ENCODE results near the gene SAPCD2. TPM values are rescaled to one million over a fixed set of nuclear protein-coding genes. Genes with fewer than 3 reads are reported as not detected.
A peak's percentile ranks its signal among the peaks of the same experiment; 100 is the strongest.

The SAPCD2 gene
- total and polyA plus RNA-seq, 2 of the 4 experiments (the other 2 are of a cell fraction): 3.4 to 4.9 TPM

DNA sequence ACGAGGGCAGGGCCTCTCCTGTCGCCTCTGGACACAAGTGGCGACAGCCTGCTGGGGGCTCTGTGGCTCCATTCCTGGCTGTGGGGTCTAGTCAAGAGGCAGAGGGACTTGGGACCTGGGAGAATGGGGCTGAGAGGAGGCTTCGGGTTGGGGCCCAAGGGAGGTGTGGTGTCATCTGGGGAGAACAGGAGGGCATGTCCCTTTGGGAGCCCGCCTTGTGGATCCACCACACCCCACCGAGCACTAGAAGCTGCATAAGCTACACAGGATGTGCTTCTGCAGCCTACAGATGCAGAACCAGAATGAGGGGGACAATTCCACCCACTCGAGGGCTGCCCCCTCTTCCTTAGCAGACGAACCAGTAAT is 12.6 kb upstream of the SAPCD2 start:
- Histone ChIP-seq H4K8ac (ENCODE audit: low read depth in 2 of 2, low read length in 2 of 2) (peak overlapping the region; percentile 28 to 81; a peak in 3 of 4 replicates), H3K27me3 (ENCODE audit: control insufficient read depth, insufficient read depth, low read length) (no peaks in the 10 kb centered on the region), H3K18ac (ENCODE audit: low read depth, low read length) (peak overlapping the region; percentile 22; the same call in 1 of the 2 replicates), H3K4me1 (ENCODE audit: control insufficient read depth, insufficient read depth, low read length) (peaks cover 15% of the 10 kb centered on the region), H2AFZ (replicated peaks; ENCODE audit: low read length, poor library complexity) (peak overlapping the region; percentile 93), H3K9me3 (ENCODE audit: control insufficient read depth, insufficient read depth, low read length) (no peaks in the 10 kb centered on the region), H2BK20ac (ENCODE audit: low read depth, low read length) (peak overlapping the region; percentile 3), H3K9ac (ENCODE audit: low read depth, low read length) (no peak overlapping the region), H4K91ac (ENCODE audit: insufficient read depth, low read depth, low read length) (peak overlapping the region; percentile 85), H2AK9ac (replicated peaks; ENCODE audit: low read depth, low read length, poor library complexity) (peak overlapping the region; percentile 28), H3K79me1 (ENCODE audit: low read depth in 1 of 2, low read length in 2 of 2) (peaks cover 18 to 57% of the 10 kb centered on the region in 2 experiments), H2BK120ac (ENCODE audit: low read depth, low read length) (peak overlapping the region; percentile 64), H4K5ac (ENCODE audit: low read depth, low read length) (peak overlapping the region; percentile 47; the same call in 1 of the 2 replicates), H2BK15ac (ENCODE audit: low read depth, low read length) (peak overlapping the region; percentile 27; the same call in 1 of the 3 replicates), H3K9me1 (ENCODE audit: insufficient read depth, low read length) (peaks cover 6% of the 10 kb centered on the region), H2BK5ac (ENCODE audit: low read depth, low read length, poor library complexity, severe bottlenecking) (peak overlapping the region; percentile 87), H4K20me1 (ENCODE audit: insufficient read depth, low read length) (peaks cover 10% of the 10 kb centered on the region), H3K23ac (ENCODE audit: low read depth, low read length) (no peak overlapping the region), H3K27ac (ENCODE audit: insufficient read depth, low read length) (peak overlapping the region; percentile 65), H3K4me2 (ENCODE audit: low read depth, low read length) (peak overlapping the region; percentile 29; the same call in 1 of the 2 replicates), H3K36me3 (ENCODE audit: control insufficient read depth, insufficient read depth, low read length) (peaks cover 24% of the 10 kb centered on the region; the same call in 1 of the 2 replicates), H2AK5ac (ENCODE audit: low read depth, low read length) (peak overlapping the region; percentile 76), H3K14ac (replicated peaks; ENCODE audit: low read depth, low read length) (peak overlapping the region; percentile 31), H3K56ac (ENCODE audit: extremely low read depth, insufficient read depth, low read length) (peak overlapping the region; percentile 35; the same call in 1 of the 2 replicates), H3K4ac (ENCODE audit: low read depth, low read length) (peak overlapping the region; percentile 78), H3K4me3 (ENCODE audit: insufficient read depth, low read depth, low read length) (no peak overlapping the region)
- TF ChIP-seq RAD21 (IDR thresholded peaks at IDR 0.05; ENCODE audit: low read length) (no peak), NFE2L2 (IDR thresholded peaks at IDR 0.05; ENCODE audit: low read depth, low read length) (no peak), CEBPB (IDR thresholded peaks at IDR 0.05; ENCODE audit: low read depth, low read length) (no peak), CTCF (conservative IDR thresholded peaks at IDR 0.05; ENCODE audit: low read depth, low read length) (no peak), BHLHE40 (IDR thresholded peaks at IDR 0.05; ENCODE audit: low read depth, low read length) (no peak), MAFK (IDR thresholded peaks at IDR 0.05; ENCODE audit: low read depth, low read length) (no peak), POLR2A (IDR thresholded peaks at IDR 0.05; ENCODE audit: low read depth, low read length) (no peak), MXI1 (IDR thresholded peaks at IDR 0.05; ENCODE audit: borderline replicate concordance, low read depth, low read length) (no peak), RCOR1 (IDR thresholded peaks at IDR 0.05; ENCODE audit: insufficient replicate concordance, low read length) (no peak), USF2 (IDR thresholded peaks at IDR 0.05; ENCODE audit: low read depth, low read length) (no peak), MAZ (IDR thresholded peaks at IDR 0.05; ENCODE audit: borderline replicate concordance, low read depth, low read length) (no peak), ELK1 (IDR thresholded peaks at IDR 0.05; ENCODE audit: borderline replicate concordance, low read depth, low read length) (no peak), FOS (IDR thresholded peaks at IDR 0.05; ENCODE audit: low read depth, low read length) (no peak), SMC3 (IDR thresholded peaks at IDR 0.05; ENCODE audit: low read depth, low read length) (no peak), CHD1 (IDR thresholded peaks at IDR 0.05; ENCODE audit: low read depth, low read length) (no peak)
- ATAC-seq (ENCODE audit: low read depth) (no peak), DNase-seq (no peak)
- dilution Hi-C loops (cut with HindIII; ENCODE audit: low sequenced_read_pairs, unreplicated experiment) (no loop called here), intact Hi-C loops (cut with micrococcal nuclease) (no loop called here), in situ Hi-C loops (cut with MboI; ENCODE audit: low sequenced_read_pairs) (no loop called here)
- BruUV-seq (replicated peaks): no TSS peak
- ChIA-PET POLR2A (ENCODE audit: unreplicated experiment) (no interaction called here), CTCF (interaction anchor here (0.7 to 1.1 kb wide), 3 partner anchors 19 to 154 kb away, joined by 3 to 6 read pairs (median 3); no protein-coding TSS in a partner anchor)
- WGBS, 2 experiments (ENCODE audit: extremely low coverage in 2 of 2, insufficient read length in 1 of 2): 67% methylated on average over 1 of the region's 8 CpGs; no CpG with 5 or more reads in 1 of the 2 experiments
